Stimulated activated CD8-positive, alpha-beta memory T cell treated with anti-CD3 and anti-CD28 coated beads, Interleukin-12 subunit alpha, Interleukin-12 subunit beta, amount 100 ng/mL, for 1 hour (primary cell): ENCODE results near the gene PARVB.
A peak's percentile ranks its signal among the peaks of the same experiment; 100 is the strongest.

ENCODE experiments used
- DNase-seq: peaks from one replicate; pipeline ENCODE4 v3.0.0-alpha.2; 2020; ENCODE audit warnings: low read depth

PARVB gene

GRCh38 chr22:44162960-44163359 lies 138.9 kb downstream of the PARVB start:
- no peak for DNase-seq

- DNase-seq, result no peak
Measured at GRCh38 chr22:44163536-44163935, 139.4 kb downstream of the PARVB start.

- no peak for DNase-seq
Measured at GRCh38 chr22:44164031-44164430, 139.9 kb downstream of the PARVB start.

- no peak for DNase-seq
Measured at GRCh38 chr22:44165286-44165874, 141.3 kb downstream of the PARVB start.

- DNase-seq, result no peak
Measured at GRCh38 chr22:44166498-44167276, 142.6 kb downstream of the PARVB start.

GRCh38 chr22:44167501-44167900 lies 143.4 kb downstream of the PARVB start:
- no peak for DNase-seq

- DNase-seq, result no peak
Measured at GRCh38 chr22:44168206-44168605, 144.1 kb downstream of the PARVB start.

- DNase-seq, result no peak
Measured at GRCh38 chr22:44170470-44170869, 146.4 kb downstream of the PARVB start.

GRCh38 chr22:44171561-44171960 lies 147.5 kb downstream of the PARVB start:
- no peak for DNase-seq

- DNase-seq, result no peak
Measured at GRCh38 chr22:44172370-44173108, 148.4 kb downstream of the PARVB start.

GRCh38 chr22:44173154-44173553 lies 149.1 kb downstream of the PARVB start:
- DNase-seq, result no peak

GRCh38 chr22:44175676-44176075 lies 151.6 kb downstream of the PARVB start:
- no peak for DNase-seq

GRCh38 chr22:44179196-44179988 lies 155.3 kb downstream of the PARVB start:
- no peak for DNase-seq

- no peak for DNase-seq
Measured at GRCh38 chr22:44179989-44180705, 156.0 kb downstream of the PARVB start.

- peak; percentile 5 for DNase-seq
Measured at GRCh38 chr22:44180706-44181032, 156.6 kb downstream of the PARVB start, which contains the start of gene PARVG. Gene PARVG (plus strand): TSS chr22:44180925. CDS start chr22:44183330, 2,405 bp downstream.

- DNase-seq, result peak; percentile 39
Measured at GRCh38 chr22:44181033-44181911, 157.2 kb downstream of the PARVB start.

- no peak for DNase-seq
Measured at GRCh38 chr22:44181912-44182587, 157.9 kb downstream of the PARVB start.

- DNase-seq, result peak; percentile 12
Measured at GRCh38 chr22:44182588-44183286, 158.6 kb downstream of the PARVB start.

GRCh38 chr22:44183287-44183588 lies 159.1 kb downstream of the PARVB start:
- DNase-seq, result no peak

- no peak for DNase-seq
Measured at GRCh38 chr22:44184006-44184405, 159.9 kb downstream of the PARVB start.
